Ovary (tissue), 9 donors: ENCODE results near the gene NT5DC3. TPM values are rescaled to one million over a fixed set of nuclear protein-coding genes. Genes with fewer than 3 reads are reported as not detected.

Experiments used
- DNase-seq, 5 donors: peaks; one replicate each; pipeline ENCODE4 v3.0.0-alpha.2; 2019 to 2020
- H3K27ac ChIP-seq, 2 donors: fragments of 200-600 bp; one replicate each; pipeline versions ENCODE4 v1.5.1 to v1.8.0; 2019 to 2022
- H3K27me3 ChIP-seq: fragments of 200-600 bp; one replicate; pipeline ENCODE4 v1.8.0; 2022
- H3K36me3 ChIP-seq: fragments of 200-600 bp; sonication (generic); one replicate; pipeline ENCODE4 v1.5.1; 2019
- H3K4me1 ChIP-seq: one replicate; pipeline ENCODE4 v1.8.1; 2013; ENCODE audit warnings: mild to moderate bottlenecking, moderate library complexity; ENCODE audit not compliant: insufficient read depth
- H3K4me3 ChIP-seq: fragments of 200-600 bp; sonication (generic); one replicate; pipeline ENCODE4 v1.5.1; 2017
- H3K9me3 ChIP-seq, 2 donors: fragments of 200-600 bp in 1 of 2; sonication (generic) in 1 of 2; one replicate each; pipeline versions ENCODE4 v1.5.1 to v1.8.1; 2013 to 2019; ENCODE audit warnings: mild to moderate bottlenecking in 1 of 2, moderate library complexity in 1 of 2
- CTCF ChIP-seq, 3 donors: fragments of 450-650 bp in 2 of 3; fragments of 200-600 bp in 1 of 3; IDR thresholded peaks; one replicate each; pipeline versions ENCODE4 v1.5.1 to v1.8.0; 2016 to 2022; ENCODE audit warnings: antibody characterized with exemption in 3 of 3, mild to moderate bottlenecking in 1 of 3
- EP300 ChIP-seq: sonication (generic); formaldehyde crosslinking; IDR thresholded peaks from one replicate; pipeline ENCODE4 v1.6.1; 2017; ENCODE audit warnings: antibody characterized with exemption
- POLR2A ChIP-seq: fragments of 450-650 bp; IDR thresholded peaks from one replicate; pipeline ENCODE4 v1.6.1; 2017; ENCODE audit warnings: antibody characterized with exemption, mild to moderate bottlenecking, moderate library complexity
- WGBS, 3 donors: extraction: QIAGEN DNeasy Blood & Tissue Kit in 1 of 3; methylation state at CpG; one replicate each; pipeline versions ENCODE4 v1.1.5 to v1.1.7; 2013 to 2017; 5-methylcytosine and 5-hydroxymethylcytosine counted together
- intact Hi-C, 4 donors: fragments of 100-400 bp; cut with DNase I; formaldehyde crosslinking; loops; one replicate each; pipeline versions ENCODE4 v1.11.0 to v1.15.1; 2022 to 2023
- polyA plus RNA-seq, 2 donors: library from polyadenylated mRNA; stranded (reverse); fragments of 200-250 nt in 1 of 2; fragments of 350-450 nt in 1 of 2; fragmentation: Illumina TruSeq in 1 of 2; extraction: RNeasy Lipid Tissue Mini Kit (QIAGEN cat#74804) in 1 of 2; gene quantifications; one replicate each; pipeline ENCODE4 v1.2.3, GENCODE V29; 2013 to 2014
- total RNA-seq, 7 donors: library from RNA; depleted of rRNA in 2 of 7; stranded (reverse); fragments of >200 nt in 2 of 7; fragmentation: NEBNext Ultra II Directional in 3 of 7; extraction: Animal tissue kit (Norgen Biotek cat#: 25700) in 3 of 7; gene quantifications; one replicate each; pipeline versions ENCODE4 v1.1.0 to v1.2.4, GENCODE V29; 2016 to 2023
- donor health status: DM: no; HTN: no; CAD: no; lungs with moderate emphysema.
- donor health status: DM: no; HTN: no; CAD: no.
- donor health status: Bipolar disorder and iron deficiency.
- donor health status: DM: yes; HTN: yes; CAD: no.
- donor health status: DM: no; HTN: no; CAD: no.
- donor health status: DM: yes; HTN: yes; CAD: no.

NT5DC3 gene
- total and polyA plus RNA-seq, 9 donors = 1.8 to 9.3 (median 7.1) TPM

DNA sequence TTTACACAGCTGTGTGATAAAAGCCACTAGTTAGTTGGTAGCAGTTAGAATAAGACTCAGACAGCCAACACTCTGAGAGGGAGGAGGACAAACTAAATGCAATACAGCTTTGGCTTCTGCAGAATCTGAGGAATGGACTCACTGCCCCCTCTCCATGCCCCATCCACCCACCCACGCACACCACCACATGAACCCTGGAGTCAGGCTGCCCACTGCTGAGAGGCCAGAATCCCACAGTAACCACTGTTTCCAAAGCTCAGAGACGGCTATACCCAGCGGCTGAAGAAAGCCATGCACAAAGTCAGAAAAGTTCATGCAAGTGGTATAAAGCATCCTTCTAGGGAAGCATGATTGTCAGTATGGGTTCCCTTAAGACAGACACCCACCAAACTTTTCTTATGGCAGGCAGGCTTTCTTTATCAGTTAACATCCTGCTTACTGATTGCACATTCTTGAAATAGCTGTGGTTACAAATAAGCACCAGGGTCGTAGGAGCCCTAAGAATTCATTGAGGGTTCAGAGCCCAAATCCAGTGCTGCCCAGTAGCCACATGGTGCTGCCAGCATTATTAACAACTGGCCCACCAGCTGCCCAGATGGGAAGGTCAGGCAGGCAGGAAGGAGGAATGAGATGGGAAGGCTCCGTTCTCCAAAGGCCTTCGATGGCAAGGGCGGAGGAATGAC is 61.5 kb downstream of the NT5DC3 start:
- no peak overlapping the region for H3K4me3 ChIP-seq
- no peaks in the 10 kb centered on the region for H3K36me3 ChIP-seq
- intact Hi-C loops = loop anchor here in 1 of 4 donors (10.0 kb wide), 1 partner anchor 95 kb away; no protein-coding TSS in a partner anchor
- WGBS, 3 donors = 63 to 74% (median 65%) methylated on average over 7 of the region's 7 CpGs
- H3K9me3 ChIP-seq = no peaks in the 10 kb centered on the region
- H3K27me3 ChIP-seq = no peaks in the 10 kb centered on the region
- DNase-seq = no peak
- no peak for TF ChIP-seq POLR2A
- no peaks in the 10 kb centered on the region for H3K4me1 ChIP-seq
- no peak overlapping the region for H3K27ac ChIP-seq

DNA sequence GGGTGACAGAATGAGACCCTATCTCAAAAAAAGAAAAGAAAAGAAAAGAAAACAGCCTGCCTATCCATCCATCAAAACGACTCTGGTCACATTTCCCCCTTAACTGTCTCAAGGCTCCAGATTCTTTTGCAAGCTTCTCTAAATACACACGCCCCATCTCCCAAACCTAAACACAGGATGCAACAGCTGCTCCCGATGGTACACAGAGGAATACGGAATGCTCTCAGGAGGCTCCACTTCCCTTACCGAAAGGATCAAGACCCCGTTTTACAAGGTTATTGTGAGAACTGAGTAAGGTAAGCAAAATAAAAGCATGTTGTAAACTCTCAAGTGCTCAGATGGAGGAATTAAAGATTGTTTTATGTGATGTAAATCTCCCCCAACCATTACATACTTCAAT is 62.3 kb downstream of the NT5DC3 start:
- Histone ChIP-seq H3K27ac (no peak overlapping the region), H3K36me3 (no peaks in the 10 kb centered on the region), H3K27me3 (no peaks in the 10 kb centered on the region), H3K4me1 (no peaks in the 10 kb centered on the region), H3K9me3 (no peaks in the 10 kb centered on the region), H3K4me3 (no peak overlapping the region)
- WGBS, 3 donors = 33 to 57% (median 44%) methylated on average over 6 of the region's 6 CpGs
- intact Hi-C loops = loop anchor here in 1 of 4 donors (10.0 kb wide), 1 partner anchor 96 kb away; no protein-coding TSS in a partner anchor
- TF ChIP-seq EP300 (no peak), CTCF (IDR thresholded peaks at IDR 0.05) (no peak), POLR2A (no peak)
- DNase-seq = no peak

DNA sequence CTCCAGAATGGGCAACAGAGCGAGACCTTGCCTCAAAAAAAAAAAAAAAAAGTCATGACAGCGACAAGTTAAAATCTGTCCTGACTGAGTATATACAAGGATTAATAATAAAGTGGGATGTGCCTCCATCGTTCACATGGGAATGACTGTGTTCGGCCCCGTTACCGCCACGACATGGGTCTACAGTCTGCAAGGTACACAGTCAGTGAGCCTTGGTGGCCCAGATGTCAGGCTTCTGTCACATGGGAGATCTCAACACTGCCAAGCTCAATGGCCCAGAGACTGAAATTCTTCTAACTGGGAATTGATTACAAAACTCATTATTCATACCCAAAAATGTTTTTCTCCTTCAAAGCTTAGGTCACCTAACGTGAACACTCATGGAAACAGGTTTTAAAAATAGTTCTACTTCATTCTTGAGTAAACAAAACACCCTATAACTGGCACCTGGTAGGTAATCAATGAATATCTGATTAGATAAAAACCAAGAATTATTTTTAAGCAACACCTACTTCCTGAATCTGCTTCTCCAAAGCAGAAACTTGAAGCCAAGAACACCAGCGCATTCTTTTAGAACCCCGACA is 66.0 kb downstream of the NT5DC3 start:
- Histone ChIP-seq H3K4me3 (no peak overlapping the region), H3K36me3 (no peaks in the 10 kb centered on the region), H3K27me3 (no peaks in the 10 kb centered on the region), H3K27ac (no peak overlapping the region), H3K4me1 (peaks cover 9% of the 10 kb centered on the region), H3K9me3 (no peaks in the 10 kb centered on the region)
- TF ChIP-seq EP300 (no peak), POLR2A (no peak), CTCF (IDR thresholded peaks at IDR 0.05) (no peak)
- DNase-seq = no peak
- intact Hi-C loops = loop anchor here in 1 of 4 donors (10.0 kb wide), 1 partner anchor 100 kb away; no protein-coding TSS in a partner anchor
- 92 to 93% (median 92%) methylated on average over 10 of the region's 10 CpGs for WGBS, 3 donors

DNA sequence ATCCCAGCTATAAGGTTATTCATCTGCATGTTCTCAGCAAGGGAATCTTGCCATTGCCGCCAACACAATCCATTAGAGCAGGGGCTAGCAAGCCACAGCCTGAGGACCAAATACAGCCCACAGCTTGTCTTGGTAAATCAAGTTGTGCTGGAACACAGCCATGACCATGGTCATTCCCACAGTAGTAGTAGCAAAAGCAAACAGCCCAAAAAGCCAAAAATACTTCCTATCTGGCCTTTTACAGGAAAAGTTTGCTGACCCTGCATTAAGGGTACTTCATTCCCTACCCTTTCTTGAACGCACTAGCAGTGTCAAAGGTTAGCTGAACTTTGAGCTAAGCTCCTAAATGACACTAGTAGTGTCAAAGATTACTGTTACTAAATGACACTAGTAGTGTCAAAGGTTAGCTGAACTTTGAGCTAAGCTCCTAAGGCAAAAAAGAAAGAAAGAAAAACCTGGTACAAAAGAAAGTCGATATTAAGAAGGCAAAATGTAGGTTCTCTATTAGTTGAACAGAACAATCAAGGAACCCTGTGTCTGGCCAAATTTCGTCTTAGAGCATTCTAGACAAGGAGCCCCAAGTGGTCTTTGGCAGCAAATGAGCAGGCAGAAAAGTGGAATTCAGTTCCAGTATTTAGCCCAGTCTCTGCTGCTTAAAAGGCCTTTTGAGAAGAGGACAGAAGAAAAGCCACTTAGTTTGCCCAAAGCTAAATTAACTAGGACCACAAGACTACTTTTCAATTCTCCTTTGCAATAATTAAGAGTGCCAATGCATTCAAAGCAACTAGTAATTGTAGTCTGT is 67.7 kb downstream of the NT5DC3 start:
- H3K27me3 ChIP-seq = no peaks in the 10 kb centered on the region
- H3K4me3 ChIP-seq = no peak overlapping the region
- DNase-seq = no peak
- WGBS, 3 donors = 53 to 57% (median 53%) methylated on average over 4 of the region's 4 CpGs
- TF ChIP-seq EP300 (no peak), POLR2A (no peak), CTCF (IDR thresholded peaks at IDR 0.05) (no peak)
- H3K36me3 ChIP-seq = no peaks in the 10 kb centered on the region
- intact Hi-C loops = loop anchor here in 1 of 4 donors (10.0 kb wide), 1 partner anchor 101 kb away; no protein-coding TSS in a partner anchor
- H3K27ac ChIP-seq = no peak overlapping the region
- H3K4me1 ChIP-seq = peaks cover 9% of the 10 kb centered on the region
- H3K9me3 ChIP-seq = no peaks in the 10 kb centered on the region
